PFSK-1 (cell line): ENCODE data around the gene RNU5D-1.

Experiments used
- FOXP2 ChIP-seq: optimal IDR thresholded peaks from 2 replicates; pipeline ENCODE3; 2011; ENCODE audit warnings: borderline replicate concordance, control low read depth, inconsistent platforms; ENCODE audit not compliant: insufficient read depth; ENCODE audit errors: extremely low read length, extremely low read depth
- POLR2AphosphoS5 ChIP-seq: IDR thresholded peaks from 2 replicates; pipeline ENCODE4 v1.6.1; 2012; ENCODE audit warnings: low read depth, mild to moderate bottlenecking, control low read depth, low read length, moderate library complexity
- REST ChIP-seq, 2 experiments: IDR thresholded peaks; 2 replicates each; pipeline versions ENCODE4 v1.6.1 to v1.8.0; 2011 to 2012; ENCODE audit warnings: low read depth in 2 of 2, low read length in 2 of 2, control low read depth in 1 of 2, inconsistent platforms in 1 of 2, mild to moderate bottlenecking in 1 of 2, moderate library complexity in 1 of 2; ENCODE audit not compliant: insufficient read depth in 1 of 2
- SIN3A ChIP-seq: IDR thresholded peaks from 2 replicates; pipeline ENCODE4 v1.6.1; 2012; ENCODE audit warnings: mild to moderate bottlenecking, low read length, moderate library complexity, borderline replicate concordance; ENCODE audit not compliant: insufficient read depth
- TAF1 ChIP-seq: IDR thresholded peaks from 2 replicates; pipeline ENCODE4 v1.6.1; 2012; ENCODE audit warnings: low read length, control low read depth, borderline replicate concordance; ENCODE audit not compliant: insufficient read depth

- TF ChIP-seq REST (IDR thresholded peaks at IDR 0.05; ENCODE audit: insufficient read depth in 1 of 2, low read depth in 2 of 2, low read length in 2 of 2) (no peak), SIN3A (no peak), TAF1 (no peak), POLR2AphosphoS5 (no peak), FOXP2 (no peak)
These were observed 7.3 kb downstream of the RNU5D-1 start for GRCh38 chr1:44723496-44724295.
